Keratinocyte (primary cell): ENCODE data around the gene FAP. TPM values are rescaled to one million over a fixed set of nuclear protein-coding genes. Genes with fewer than 3 reads are reported as not detected.

Experiments
- DNase-seq: peaks from one replicate; pipeline ENCODE4 v3.0.0-alpha.2; 2011; ENCODE audit warnings: low read depth, missing footprints, low spot score
- FAIRE-seq: peaks from 2 replicates; lab custom pipeline; 2011; peaks lifted over from hg19 to GRCh38; lab: Jason Lieb, UNC
- H2AFZ ChIP-seq: 2 replicates; pipeline ENCODE4 v1.6.0; 2012; ENCODE audit warnings: low read length, control low read depth, inconsistent platforms; ENCODE audit not compliant: control insufficient read depth
- H3K27ac ChIP-seq: 2 replicates; pipeline ENCODE4 v1.5.1; 2011; ENCODE audit warnings: low read length; ENCODE audit not compliant: control insufficient read depth, insufficient read depth
- H3K27me3 ChIP-seq: 3 replicates; pipeline ENCODE4 v1.6.0; 2011; ENCODE audit warnings: low read length; ENCODE audit not compliant: control insufficient read depth, insufficient read depth; ENCODE audit errors: extremely low read depth
- H3K36me3 ChIP-seq, 2 experiments: 2 replicates in 1 of 2; 3 replicates in 1 of 2; pipeline ENCODE4 v1.5.1; 2011; ENCODE audit warnings: low read length in 2 of 2, mild to moderate bottlenecking in 1 of 2; ENCODE audit not compliant: control insufficient read depth in 2 of 2, insufficient read depth in 2 of 2; ENCODE audit errors: extremely low read depth in 1 of 2
- H3K4me1 ChIP-seq: 3 replicates; pipeline ENCODE4 v1.5.1; 2011; ENCODE audit warnings: low read length; ENCODE audit not compliant: control insufficient read depth, insufficient read depth; ENCODE audit errors: extremely low read depth
- H3K4me2 ChIP-seq: 3 replicates; pipeline ENCODE4 v1.6.0; 2011; ENCODE audit warnings: low read depth, low read length; ENCODE audit not compliant: control insufficient read depth, insufficient read depth; ENCODE audit errors: extremely low read depth
- H3K4me3 ChIP-seq, 3 experiments: fragments of 200-600 bp in 1 of 3; sonication (generic) in 1 of 3; 2 replicates in 2 of 3; 3 replicates in 1 of 3; pipeline ENCODE4 v1.5.1; 2011 to 2016; ENCODE audit warnings: low read length in 3 of 3, mild to moderate bottlenecking in 3 of 3, control low read depth in 2 of 3, inconsistent platforms in 1 of 3, low read depth in 1 of 3, mixed read lengths in 1 of 3, mixed run types in 1 of 3, moderate library complexity in 1 of 3; ENCODE audit not compliant: control insufficient read depth in 2 of 3, insufficient read depth in 2 of 3; ENCODE audit errors: extremely low read depth in 1 of 3
- H3K79me2 ChIP-seq: 2 replicates; pipeline ENCODE4 v1.6.0; 2012; ENCODE audit warnings: low read length; ENCODE audit not compliant: control insufficient read depth, insufficient read depth
- H3K9ac ChIP-seq: 3 replicates; pipeline ENCODE4 v1.6.0; 2011; ENCODE audit warnings: low read length; ENCODE audit not compliant: control insufficient read depth, insufficient read depth; ENCODE audit errors: extremely low read depth
- H3K9me1 ChIP-seq: 3 replicates; pipeline ENCODE4 v1.6.0; 2011; ENCODE audit warnings: low read length; ENCODE audit not compliant: control insufficient read depth, insufficient read depth; ENCODE audit errors: extremely low read depth
- H3K9me3 ChIP-seq: 2 replicates; pipeline ENCODE4 v1.5.1; 2012; ENCODE audit warnings: low read depth, low read length; ENCODE audit not compliant: control insufficient read depth
- H4K20me1 ChIP-seq: 3 replicates; pipeline ENCODE4 v1.6.0; 2011; ENCODE audit warnings: low read length; ENCODE audit not compliant: control insufficient read depth, insufficient read depth; ENCODE audit errors: extremely low read depth
- CTCF ChIP-seq, 3 experiments: IDR thresholded peaks in 1 of 3; conservative IDR thresholded peaks in 1 of 3; optimal IDR thresholded peaks in 1 of 3; 2 replicates in 2 of 3; 3 replicates in 1 of 3; pipeline versions ENCODE3 to v1.5.1; 2011; ENCODE audit warnings: low read length in 3 of 3, mild to moderate bottlenecking in 3 of 3, moderate library complexity in 2 of 3, control low read depth in 1 of 3, inconsistent platforms in 1 of 3; ENCODE audit not compliant: insufficient read depth in 2 of 3; ENCODE audit errors: extremely low read depth in 1 of 3
- EZH2 ChIP-seq: IDR thresholded peaks from one replicate; pipeline ENCODE4 v1.6.1; 2012; ENCODE audit warnings: inconsistent platforms, mild to moderate bottlenecking, low read length, moderate library complexity
- dilution Hi-C: fragments of 300-500 bp; cut with MboI; formaldehyde crosslinking; loops from one replicate; pipeline ENCODE4 v1.7.0; 2020; ENCODE audit warnings: low sequenced_read_pairs; ENCODE audit not compliant: extremely low pct_ligation_motif_present
- polyA plus RNA-seq, 5 experiments: library from polyadenylated mRNA; depleted of rRNA in 3 of 5; stranded (reverse) in 3 of 5; stranded (forward) in 1 of 5; unstranded in 1 of 5; fragments of >200 nt; gene quantifications; 1 replicate in 1 of 5; 2 replicates in 3 of 5; 3 replicates in 1 of 5; pipeline versions ENCODE4 v1.2.1 to v1.2.3, GENCODE V29; 2011 to 2012; ENCODE audit warnings: missing spikeins in 2 of 5, low read depth in 1 of 5, low replicate concordance in 1 of 5

The FAP gene
- polyA plus RNA-seq, 1 donor (not counting 4 experiments of a cell fraction or from before 2014, with no cell fraction given): 8.5 TPM

DNA sequence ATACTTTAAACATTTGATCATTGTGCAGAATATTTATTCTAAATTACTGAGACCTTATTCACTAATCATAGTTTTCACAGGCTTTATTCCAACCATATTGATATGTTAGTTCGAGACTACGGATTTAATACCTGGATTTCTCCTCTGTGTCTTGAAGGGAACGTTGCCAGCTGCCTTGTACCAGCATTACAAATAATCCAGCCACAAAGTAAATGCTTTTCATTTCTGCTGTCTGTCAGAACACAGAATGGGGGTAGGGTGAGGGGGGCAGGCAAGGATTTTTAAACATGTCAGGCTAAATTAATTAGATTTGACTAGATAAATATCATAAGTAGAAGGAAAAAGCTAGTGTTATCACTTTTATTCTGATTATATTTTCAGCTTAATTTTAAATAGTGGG, 94.3 kb downstream of the FAP start:
- TF ChIP-seq CTCF (optimal IDR thresholded peaks at IDR 0.05 in 1 of 3, IDR thresholded peaks at IDR 0.05 in 1 of 3, conservative IDR thresholded peaks at IDR 0.05 in 1 of 3; ENCODE audit: extremely low read depth in 1 of 3, insufficient read depth in 2 of 3, low read length in 3 of 3): no peak
- no peak for TF ChIP-seq EZH2
- no peak for FAIRE-seq

DNA sequence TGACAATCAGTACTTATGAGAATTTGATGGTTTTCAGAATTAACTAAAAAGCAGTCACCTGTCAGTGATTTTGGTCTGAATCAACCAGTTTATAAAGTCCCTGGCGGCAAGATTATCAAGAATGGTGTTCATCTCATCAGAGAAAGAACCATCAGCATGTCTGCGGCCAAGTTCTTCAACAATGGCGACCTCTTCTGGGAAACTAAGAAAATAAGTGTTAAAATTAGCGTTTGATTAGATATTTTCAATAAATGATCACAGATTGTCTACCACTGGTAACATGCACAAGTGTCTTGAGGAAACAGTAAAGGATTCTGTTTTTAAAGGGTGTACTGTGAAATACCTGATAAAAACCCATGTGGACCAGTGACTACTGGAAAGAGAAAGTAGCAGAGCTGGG, 99.3 kb downstream of the FAP start:
- no peak overlapping the region for H3K9ac ChIP-seq
- dilution Hi-C loops: no loop called here

More for the DNA sequence above, 94.3 kb downstream of the FAP start:
- Histone ChIP-seq H3K4me3 (no peak overlapping the region), H3K4me2 (no peak overlapping the region), H3K27me3 (peaks cover 12% of the 10 kb centered on the region), H3K79me2 (no peaks in the 10 kb centered on the region), H3K36me3 (no peaks in the 10 kb centered on the region), H3K9me1 (no peaks in the 10 kb centered on the region), H4K20me1 (no peaks in the 10 kb centered on the region), H3K9me3 (no peaks in the 10 kb centered on the region), H3K27ac (no peak overlapping the region), H3K4me1 (no peaks in the 10 kb centered on the region), H2AFZ (no peak overlapping the region), H3K9ac (no peak overlapping the region)
- dilution Hi-C loops: no loop called here
- DNase-seq: no peak

GRCh38 chr2:162138310-162138709, 104.9 kb downstream of the FAP start:
- Histone ChIP-seq H3K9me3 (no peaks in the 10 kb centered on the region), H3K36me3 (no peaks in the 10 kb centered on the region), H3K79me2 (no peaks in the 10 kb centered on the region), H2AFZ (no peak overlapping the region), H3K9ac (no peak overlapping the region), H3K4me3 (no peak overlapping the region), H3K4me1 (no peaks in the 10 kb centered on the region), H3K27ac (no peak overlapping the region), H4K20me1 (no peaks in the 10 kb centered on the region), H3K4me2 (no peak overlapping the region), H3K9me1 (no peaks in the 10 kb centered on the region), H3K27me3 (no peaks in the 10 kb centered on the region)
- TF ChIP-seq CTCF (optimal IDR thresholded peaks at IDR 0.05 in 1 of 3, IDR thresholded peaks at IDR 0.05 in 1 of 3, conservative IDR thresholded peaks at IDR 0.05 in 1 of 3; ENCODE audit: extremely low read depth in 1 of 3, insufficient read depth in 2 of 3, low read length in 3 of 3) (no peak), EZH2 (no peak)
- no peak for DNase-seq
- no peak for FAIRE-seq
- dilution Hi-C loops: no loop called here

More for the DNA sequence above, 99.3 kb downstream of the FAP start:
- no peak for DNase-seq
- H3K27me3 ChIP-seq: peaks cover 6% of the 10 kb centered on the region
- no peak overlapping the region for H3K27ac ChIP-seq
- H3K4me2 ChIP-seq: no peak overlapping the region
- no peak for FAIRE-seq
- no peak overlapping the region for H3K4me3 ChIP-seq
- no peak overlapping the region for H2AFZ ChIP-seq
- no peaks in the 10 kb centered on the region for H3K79me2 ChIP-seq
- H3K9me1 ChIP-seq: no peaks in the 10 kb centered on the region
- H3K36me3 ChIP-seq: no peaks in the 10 kb centered on the region
- TF ChIP-seq EZH2: no peak
- no peaks in the 10 kb centered on the region for H3K4me1 ChIP-seq
- no peaks in the 10 kb centered on the region for H4K20me1 ChIP-seq
- no peaks in the 10 kb centered on the region for H3K9me3 ChIP-seq
